ENCODE data around the gene EPS15. TPM values are rescaled to one million over a fixed set of nuclear protein-coding genes. Genes with fewer than 3 reads are reported as not detected.
"Not testable (repeated sequence)": the region's sequence is repeated elsewhere in the genome, so short reads cannot be mapped to it uniquely, and the experiment has no call there.

The EPS15 gene
- total RNA-seq, 4 donors from 2014 or later: 43.8 to 74.0 (median 59.9) TPM

- intact Hi-C loops (cut with DNase I; ENCODE audit: low total_unique reads) (no loop called here), in situ Hi-C loops (cut with MboI; ENCODE audit: low pct_ligation_motif_present in 1 of 4, low pct_unique_long_range_greater_than_20kb in 1 of 4, low sequenced_read_pairs in 3 of 4) (no loop called here)
- no peaks in the 10 kb centered on the region for H3K27me3 ChIP-seq
- H3K36me3 ChIP-seq: peaks cover 0 to 8% (median 0%) of the 10 kb centered on the region in 4 donors
- 73 to 78% methylated on average over 3 to 11 of the region's 11 CpGs for WGBS, 2 donors (ENCODE audit: low coverage in 1 of 2)
- H3K27ac ChIP-seq: no peak overlapping the region
- H3K9me3 ChIP-seq: no peaks in the 10 kb centered on the region
- H3K4me1 ChIP-seq: peaks cover 19 to 49% (median 26%) of the 10 kb centered on the region in 4 donors
- H3K4me3 ChIP-seq: no peak overlapping the region
- TF ChIP-seq POLR2AphosphoS5 (IDR thresholded peaks at IDR 0.05) (no peak), CTCF (IDR thresholded peaks at IDR 0.05) (no peak), EP300 (IDR thresholded peaks at IDR 0.05; ENCODE audit: low read depth) (no peak), POLR2A (IDR thresholded peaks at IDR 0.05) (no peak)
- DNase-seq: no peak
Observed at GRCh38 chr1:51504806-51505525, 14.1 kb downstream of the EPS15 start.

- DNase-seq; H3K36me3 ChIP-seq; intact Hi-C loops (cut with DNase I; ENCODE audit: low total_unique reads); H3K9me3 ChIP-seq; H3K4me3 ChIP-seq; in situ Hi-C loops (cut with MboI; ENCODE audit: low pct_ligation_motif_present in 1 of 4, low pct_unique_long_range_greater_than_20kb in 1 of 4, low sequenced_read_pairs in 3 of 4); H3K27me3 ChIP-seq: not testable (repeated sequence)
- peaks cover 3 to 23% (median 5%) of the 10 kb centered on the region in 4 donors for H3K4me1 ChIP-seq
- WGBS, 2 donors (ENCODE audit: low coverage in 1 of 2): 76 to 79% methylated on average over 6 to 8 of the region's 8 CpGs
- H3K27ac ChIP-seq: peak overlapping the region in 1 of 4 donors; percentile 17
Observed at GRCh38 chr1:51501218-51501630, 17.8 kb downstream of the EPS15 start.

GRCh38 chr1:51499694-51500093 lies 19.4 kb downstream of the EPS15 start:
- DNase-seq: no peak
- no peak overlapping the region for H3K4me3 ChIP-seq
- no peaks in the 10 kb centered on the region for H3K27me3 ChIP-seq
- H3K27ac ChIP-seq: no peak overlapping the region
- no peaks in the 10 kb centered on the region for H3K9me3 ChIP-seq
- H3K4me1 ChIP-seq: peaks cover 2 to 26% (median 7%) of the 10 kb centered on the region in 4 donors
- TF ChIP-seq POLR2A (IDR thresholded peaks at IDR 0.05): no peak
- H3K36me3 ChIP-seq: peaks cover 0 to 8% (median 0%) of the 10 kb centered on the region in 4 donors
- WGBS, 2 donors (ENCODE audit: low coverage in 1 of 2): 92 to 93% methylated on average over 2 of the region's 2 CpGs
- intact Hi-C loops (cut with DNase I; ENCODE audit: low total_unique reads): no loop called here
- in situ Hi-C loops (cut with MboI; ENCODE audit: low pct_ligation_motif_present in 1 of 4, low pct_unique_long_range_greater_than_20kb in 1 of 4, low sequenced_read_pairs in 3 of 4): no loop called here

GRCh38 chr1:51498924-51499323 lies 20.1 kb downstream of the EPS15 start:
- Histone ChIP-seq H3K9me3 (no peaks in the 10 kb centered on the region), H3K27ac (no peak overlapping the region), H3K36me3 (peaks cover 0 to 6% (median 0%) of the 10 kb centered on the region in 4 donors), H3K27me3 (no peaks in the 10 kb centered on the region), H3K4me1 (peaks cover 9 to 34% (median 14%) of the 10 kb centered on the region in 4 donors), H3K4me3 (no peak overlapping the region)
- intact Hi-C loops (cut with DNase I; ENCODE audit: low total_unique reads): no loop called here
- no peak for DNase-seq
- TF ChIP-seq POLR2A (IDR thresholded peaks at IDR 0.05) (no peak), POLR2AphosphoS5 (IDR thresholded peaks at IDR 0.05) (no peak), EP300 (IDR thresholded peaks at IDR 0.05; ENCODE audit: low read depth) (no peak), CTCF (IDR thresholded peaks at IDR 0.05) (no peak)
- WGBS, 2 donors (ENCODE audit: low coverage in 1 of 2): 78 to 100% methylated on average over 2 of the region's 2 CpGs
- in situ Hi-C loops (cut with MboI; ENCODE audit: low pct_ligation_motif_present in 1 of 4, low pct_unique_long_range_greater_than_20kb in 1 of 4, low sequenced_read_pairs in 3 of 4): no loop called here

GRCh38 chr1:51497340-51497739 lies 21.7 kb downstream of the EPS15 start:
- H3K36me3 ChIP-seq: no peaks in the 10 kb centered on the region
- no peak for DNase-seq
- H3K4me1 ChIP-seq: peaks cover 14 to 49% (median 24%) of the 10 kb centered on the region in 4 donors
- no peaks in the 10 kb centered on the region for H3K27me3 ChIP-seq
- in situ Hi-C loops (cut with MboI; ENCODE audit: low pct_ligation_motif_present in 1 of 4, low pct_unique_long_range_greater_than_20kb in 1 of 4, low sequenced_read_pairs in 3 of 4): no loop called here
- no peak overlapping the region for H3K4me3 ChIP-seq
- WGBS, 2 donors (ENCODE audit: low coverage in 1 of 2): 90 to 93% methylated on average over 4 to 5 of the region's 5 CpGs
- intact Hi-C loops (cut with DNase I; ENCODE audit: low total_unique reads): no loop called here
- H3K27ac ChIP-seq: no peak overlapping the region
- H3K9me3 ChIP-seq: no peaks in the 10 kb centered on the region
- TF ChIP-seq CTCF (IDR thresholded peaks at IDR 0.05): no peak
- no peak for TF ChIP-seq POLR2AphosphoS5 (IDR thresholded peaks at IDR 0.05)
- no peak for TF ChIP-seq POLR2A (IDR thresholded peaks at IDR 0.05)
- TF ChIP-seq EP300 (IDR thresholded peaks at IDR 0.05; ENCODE audit: low read depth): no peak

All from transverse colon (tissue), 4 donors.